CD4-positive, alpha-beta T cell treated with Interferon gamma for 1 hour (primary cell): ENCODE data around the gene FOXE1.

Experiments used
- DNase-seq: peaks from one replicate; pipeline ENCODE4 v3.0.0-alpha.2; 2020

FOXE1 gene

GRCh38 chr9:97853056-97853843 lies at the start of gene FOXE1:
FOXE1 (plus strand) TSS chr9:97853226; CDS start chr9:97853915, 689 bp downstream.
- no peak for DNase-seq

GRCh38 chr9:97804059-97804365 lies 49.0 kb upstream of the FOXE1 start:
- DNase-seq = no peak

GRCh38 chr9:97806721-97807120 lies 46.3 kb upstream of the FOXE1 start:
- DNase-seq = no peak

GRCh38 chr9:97807681-97808080 lies 45.3 kb upstream of the FOXE1 start:
- no peak for DNase-seq

GRCh38 chr9:97808415-97808814 lies 44.6 kb upstream of the FOXE1 start:
- no peak for DNase-seq

- no peak for DNase-seq
Observed at GRCh38 chr9:97808972-97809371, 44.1 kb upstream of the FOXE1 start.

GRCh38 chr9:97809666-97810344 lies 43.2 kb upstream of the FOXE1 start:
- no peak for DNase-seq

- DNase-seq = no peak
Observed at GRCh38 chr9:97811533-97812246, 41.3 kb upstream of the FOXE1 start.

GRCh38 chr9:97812247-97812543 lies 40.8 kb upstream of the FOXE1 start:
- DNase-seq = no peak

GRCh38 chr9:97813072-97813471 lies 40.0 kb upstream of the FOXE1 start:
- no peak for DNase-seq

GRCh38 chr9:97819735-97820134 lies 33.3 kb upstream of the FOXE1 start:
- no peak for DNase-seq

- no peak for DNase-seq
Observed at GRCh38 chr9:97820373-97820772, 32.7 kb upstream of the FOXE1 start.

GRCh38 chr9:97830884-97831829 lies 21.9 kb upstream of the FOXE1 start:
- DNase-seq = no peak

GRCh38 chr9:97831843-97832636 lies 21.0 kb upstream of the FOXE1 start:
- DNase-seq = no peak

GRCh38 chr9:97840521-97840920 lies 12.5 kb upstream of the FOXE1 start:
- no peak for DNase-seq

- no peak for DNase-seq
Observed at GRCh38 chr9:97842960-97843359, 10.1 kb upstream of the FOXE1 start.

- no peak for DNase-seq
Observed at GRCh38 chr9:97845130-97845529, 7.9 kb upstream of the FOXE1 start.

GRCh38 chr9:97845763-97846162 lies 7.3 kb upstream of the FOXE1 start:
- DNase-seq = no peak

- DNase-seq = no peak
Observed at GRCh38 chr9:97846347-97846746, 6.7 kb upstream of the FOXE1 start.

GRCh38 chr9:97847474-97848214 lies 5.4 kb upstream of the FOXE1 start:
- DNase-seq = no peak

GRCh38 chr9:97848215-97848479 lies 4.9 kb upstream of the FOXE1 start:
- DNase-seq = no peak
